ENCODE data around the gene CMPK1.
A peak's percentile ranks its signal among the peaks of the same experiment; 100 is the strongest.
"Not testable (repeated sequence)": the region's sequence is repeated elsewhere in the genome, so short reads cannot be mapped to it uniquely, and the experiment has no call there.

Gene CMPK1, protein sequence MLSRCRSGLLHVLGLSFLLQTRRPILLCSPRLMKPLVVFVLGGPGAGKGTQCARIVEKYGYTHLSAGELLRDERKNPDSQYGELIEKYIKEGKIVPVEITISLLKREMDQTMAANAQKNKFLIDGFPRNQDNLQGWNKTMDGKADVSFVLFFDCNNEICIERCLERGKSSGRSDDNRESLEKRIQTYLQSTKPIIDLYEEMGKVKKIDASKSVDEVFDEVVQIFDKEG

DNA sequence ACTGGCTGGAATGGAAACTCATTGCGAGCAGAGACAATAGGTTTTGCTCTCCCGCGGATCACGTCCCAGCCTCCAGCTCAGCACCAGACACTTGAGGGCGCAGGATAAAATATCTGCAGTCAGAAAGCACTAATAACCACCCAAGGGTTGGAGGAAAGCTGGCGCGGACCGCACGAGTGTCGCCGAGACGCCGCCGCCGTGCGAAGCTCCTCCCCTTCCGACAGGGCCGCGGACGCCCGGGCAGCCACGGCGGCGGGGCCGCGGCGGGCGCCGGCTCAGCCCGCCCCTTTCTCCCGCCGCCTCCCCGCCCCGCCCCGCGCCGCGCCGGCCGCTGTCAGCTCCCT is at the start of gene CMPK1:
Gene CMPK1 (plus strand): TSS at position 213 of the 344 bp plus-strand sequence. CDS start 156 bp downstream, outside the sequence.
- H3K4me3 ChIP-seq = peak within 1 kb of the TSS; percentile 63 to 95
- peak within 1 kb of the TSS; percentile 88 to 98 for H3K27ac ChIP-seq
- no peaks in the 10 kb centered on the region for H3K36me3 ChIP-seq
- intact Hi-C loops (cut with DNase I; ENCODE audit: low total_unique reads) = loop anchor here (1.0 kb wide), 1 partner anchor 19 kb away; the partner anchor contains the start of gene STIL
- H3K27me3 ChIP-seq = no peaks in the 10 kb centered on the region
- DNase-seq = peak; percentile 82 to 92
- H3K4me1 ChIP-seq = peaks cover 0 to 47% (median 22%) of the 10 kb centered on the region in 4 donors
- no peaks in the 10 kb centered on the region for H3K9me3 ChIP-seq
- TF ChIP-seq, protein P1, sequence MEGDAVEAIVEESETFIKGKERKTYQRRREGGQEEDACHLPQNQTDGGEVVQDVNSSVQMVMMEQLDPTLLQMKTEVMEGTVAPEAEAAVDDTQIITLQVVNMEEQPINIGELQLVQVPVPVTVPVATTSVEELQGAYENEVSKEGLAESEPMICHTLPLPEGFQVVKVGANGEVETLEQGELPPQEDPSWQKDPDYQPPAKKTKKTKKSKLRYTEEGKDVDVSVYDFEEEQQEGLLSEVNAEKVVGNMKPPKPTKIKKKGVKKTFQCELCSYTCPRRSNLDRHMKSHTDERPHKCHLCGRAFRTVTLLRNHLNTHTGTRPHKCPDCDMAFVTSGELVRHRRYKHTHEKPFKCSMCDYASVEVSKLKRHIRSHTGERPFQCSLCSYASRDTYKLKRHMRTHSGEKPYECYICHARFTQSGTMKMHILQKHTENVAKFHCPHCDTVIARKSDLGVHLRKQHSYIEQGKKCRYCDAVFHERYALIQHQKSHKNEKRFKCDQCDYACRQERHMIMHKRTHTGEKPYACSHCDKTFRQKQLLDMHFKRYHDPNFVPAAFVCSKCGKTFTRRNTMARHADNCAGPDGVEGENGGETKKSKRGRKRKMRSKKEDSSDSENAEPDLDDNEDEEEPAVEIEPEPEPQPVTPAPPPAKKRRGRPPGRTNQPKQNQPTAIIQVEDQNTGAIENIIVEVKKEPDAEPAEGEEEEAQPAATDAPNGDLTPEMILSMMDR (IDR thresholded peaks at IDR 0.05) = no peak

DNA sequence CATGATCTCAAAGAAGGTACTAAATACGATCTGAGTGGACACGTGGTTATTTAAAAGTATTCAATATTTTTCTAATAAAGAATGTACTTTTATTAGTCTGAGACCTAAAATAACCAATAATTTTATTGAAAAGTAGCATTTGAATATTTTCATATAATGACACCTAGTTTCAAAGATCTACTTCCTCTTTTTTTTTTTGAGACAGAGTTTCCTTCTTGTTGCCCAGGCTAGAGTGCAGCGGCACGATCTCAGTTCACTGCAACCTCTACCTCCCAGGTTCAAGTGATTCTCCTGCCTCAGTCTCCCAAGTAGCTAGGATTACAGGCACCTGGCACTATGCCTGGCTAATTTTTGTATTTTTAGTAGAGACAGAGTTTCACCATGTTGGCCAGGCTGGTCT is 45.5 kb upstream of the CMPK1 start:
- H3K9me3 ChIP-seq; H3K27me3 ChIP-seq; DNase-seq; intact Hi-C loops (cut with DNase I; ENCODE audit: low total_unique reads); H3K4me3 ChIP-seq; H3K4me1 ChIP-seq; H3K36me3 ChIP-seq; H3K27ac ChIP-seq: not testable (repeated sequence)

DNA sequence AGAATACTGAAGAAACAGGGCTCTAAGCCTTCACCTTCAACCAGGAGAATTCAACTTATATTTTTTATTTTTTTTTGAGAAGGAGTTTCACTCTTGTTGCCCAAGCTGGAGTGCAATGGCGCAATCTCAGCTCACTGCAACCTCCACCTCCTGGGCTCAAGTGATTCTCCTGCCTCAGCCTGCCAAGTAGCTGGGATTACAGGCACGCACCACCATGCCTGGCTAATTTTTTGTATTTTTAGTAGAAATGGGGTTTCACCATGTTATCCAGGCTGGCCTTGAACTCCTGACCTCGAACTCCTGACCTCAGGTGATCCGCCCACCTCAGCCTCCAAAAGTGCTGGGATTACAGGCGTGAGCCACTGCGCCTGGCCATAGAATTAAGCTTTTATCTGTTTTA is 38.7 kb upstream of the CMPK1 start:
- peaks cover 0 to 22% (median 6%) of the 10 kb centered on the region in 4 donors for H3K4me1 ChIP-seq
- H3K4me3 ChIP-seq; intact Hi-C loops (cut with DNase I; ENCODE audit: low total_unique reads); H3K27ac ChIP-seq; H3K27me3 ChIP-seq; H3K36me3 ChIP-seq; H3K9me3 ChIP-seq; DNase-seq: not testable (repeated sequence)

DNA sequence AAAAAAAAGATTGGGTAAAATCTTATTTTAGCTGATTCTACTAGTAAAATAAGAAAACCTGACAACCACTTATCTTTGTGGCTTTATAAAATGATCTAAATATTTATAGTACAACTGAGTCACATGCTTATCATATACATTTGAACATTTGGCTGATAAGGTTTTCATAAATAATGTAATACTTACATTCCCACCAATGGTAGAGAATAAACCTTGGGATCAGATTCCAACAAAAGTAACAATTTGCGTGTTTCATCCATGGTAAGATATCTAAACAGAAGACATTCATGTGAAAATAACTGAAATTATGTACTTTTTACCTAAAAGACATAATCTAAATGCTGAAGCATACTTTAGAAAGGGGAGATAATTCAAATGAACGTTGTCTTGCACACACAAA is 38.0 kb upstream of the CMPK1 start:
- H3K27me3 ChIP-seq = no peaks in the 10 kb centered on the region

DNA sequence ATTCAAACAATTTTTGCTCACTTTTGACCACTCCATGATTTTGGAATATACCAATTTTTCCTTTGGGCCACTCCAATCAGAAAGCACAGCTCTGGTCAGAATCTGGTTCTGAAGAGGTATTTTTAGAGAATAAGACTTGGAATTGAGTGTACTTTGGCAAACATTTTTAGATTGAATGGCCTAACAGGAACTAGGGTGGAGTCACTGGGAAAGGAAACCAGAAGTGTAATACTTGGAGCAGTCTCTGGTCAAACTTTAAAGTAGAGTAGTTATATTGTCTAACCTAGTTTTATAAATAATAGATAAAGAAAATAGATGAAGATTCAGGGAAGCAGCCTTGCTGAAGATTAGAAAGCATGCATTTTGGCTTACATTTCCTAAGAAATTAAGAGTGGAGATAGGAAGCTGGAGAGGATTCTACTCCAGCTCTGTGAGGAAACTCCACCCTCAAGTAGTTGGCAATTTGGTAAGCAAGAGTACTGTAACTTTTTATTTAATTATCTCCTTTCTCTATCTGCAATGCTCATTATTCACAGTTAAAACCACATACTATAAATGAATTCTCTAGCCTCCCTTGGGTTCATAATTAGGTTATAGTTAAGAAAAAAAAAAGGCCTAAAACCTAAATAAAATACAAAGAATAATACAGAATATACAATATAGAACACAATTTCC is 35.4 kb upstream of the CMPK1 start:
- intact Hi-C loops (cut with DNase I; ENCODE audit: low total_unique reads) = no loop called here
- Histone ChIP-seq H3K27me3 (no peaks in the 10 kb centered on the region), H3K4me1 (peaks cover 0 to 22% (median 6%) of the 10 kb centered on the region in 4 donors), H3K36me3 (no peaks in the 10 kb centered on the region), H3K27ac (peak overlapping the region; percentile 3 to 21), H3K9me3 (no peaks in the 10 kb centered on the region), H3K4me3 (no peak overlapping the region)
- no peak for DNase-seq
- TF ChIP-seq, protein P1 (IDR thresholded peaks at IDR 0.05) = peak in 1 of 2 experiments; percentile 7

More for the DNA sequence above, 38.0 kb upstream of the CMPK1 start:
- TF ChIP-seq, protein P1 (IDR thresholded peaks at IDR 0.05) = no peak
- Histone ChIP-seq H3K36me3 (no peaks in the 10 kb centered on the region), H3K9me3 (no peaks in the 10 kb centered on the region), H3K27ac (no peak overlapping the region), H3K4me3 (no peak overlapping the region), H3K4me1 (peaks cover 0 to 22% (median 6%) of the 10 kb centered on the region in 4 donors)
- no peak for DNase-seq
- intact Hi-C loops (cut with DNase I; ENCODE audit: low total_unique reads) = no loop called here

DNA sequence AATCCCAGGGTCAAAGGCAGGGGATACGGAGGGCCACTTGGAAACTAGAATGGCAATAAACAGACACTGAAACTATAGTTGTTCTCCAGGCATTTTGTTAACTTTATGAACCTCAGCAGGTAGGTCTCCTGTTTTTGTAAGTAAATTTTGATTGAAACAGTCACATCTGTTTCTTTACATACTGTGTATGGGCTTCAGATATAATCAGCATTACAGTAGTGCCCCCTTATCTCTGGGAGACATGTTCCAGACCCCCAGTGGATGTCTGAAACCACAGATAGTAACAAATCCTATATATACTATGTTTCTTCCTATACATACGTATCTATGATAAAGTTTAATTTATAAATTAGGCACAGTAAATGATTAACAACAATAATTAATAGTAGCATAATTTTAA is 31.1 kb upstream of the CMPK1 start:
- TF ChIP-seq, protein P1 (IDR thresholded peaks at IDR 0.05) = no peak
- Histone ChIP-seq H3K36me3 (no peaks in the 10 kb centered on the region), H3K4me1 (peaks cover 0 to 12% (median 6%) of the 10 kb centered on the region in 4 donors), H3K4me3 (no peak overlapping the region), H3K9me3 (no peaks in the 10 kb centered on the region), H3K27me3 (no peaks in the 10 kb centered on the region), H3K27ac (no peak overlapping the region)
- intact Hi-C loops (cut with DNase I; ENCODE audit: low total_unique reads) = no loop called here
- no peak for DNase-seq
